Fibroblast of the aortic adventitia (primary cell): ENCODE data around the gene GJD3. TPM values are rescaled to one million over a fixed set of nuclear protein-coding genes. Genes with fewer than 3 reads are reported as not detected.
A peak's percentile ranks its signal among the peaks of the same experiment; 100 is the strongest.

Experiments
- DNase-seq: peaks from one replicate; pipeline ENCODE4 v3.0.0-alpha.2; 2010; ENCODE audit warnings: low read depth
- H3K4me3 ChIP-seq: 2 replicates; pipeline ENCODE4 v1.5.1; 2011; ENCODE audit warnings: low read depth, mild to moderate bottlenecking, control low read depth, low read length, moderate library complexity
- CTCF ChIP-seq: IDR thresholded peaks from 2 replicates; pipeline ENCODE4 v1.5.1; 2011; ENCODE audit warnings: mild to moderate bottlenecking, low read length, control low read depth, inconsistent platforms; ENCODE audit not compliant: insufficient read depth
- total RNA-seq: library from RNA; depleted of rRNA; stranded (reverse); fragments of >200 nt; gene quantifications from 2 replicates; pipeline ENCODE4 v1.2.3, GENCODE V29; 2012; ENCODE audit warnings: low replicate concordance

The GJD3 gene
- total RNA-seq, 1 donor: not detected

- H3K4me3 ChIP-seq: no peak overlapping the region
- peak; percentile 92 for TF ChIP-seq CTCF
- peak; percentile 45 for DNase-seq
Measured at GRCh38 chr17:40355123-40355803, 9.3 kb downstream of the GJD3 start.

GRCh38 chr17:40354221-40355122 is 10.1 kb downstream of the GJD3 start:
- TF ChIP-seq CTCF: no peak
- no peak overlapping the region for H3K4me3 ChIP-seq
- no peak for DNase-seq

GRCh38 chr17:40352779-40353394 is 11.7 kb downstream of the GJD3 start:
- TF ChIP-seq CTCF: no peak
- no peak for DNase-seq
- H3K4me3 ChIP-seq: no peak overlapping the region

GRCh38 chr17:40352237-40352778 is 12.2 kb downstream of the GJD3 start:
- no peak overlapping the region for H3K4me3 ChIP-seq
- no peak for DNase-seq
- no peak for TF ChIP-seq CTCF

- H3K4me3 ChIP-seq: no peak overlapping the region
- no peak for DNase-seq
- TF ChIP-seq CTCF: no peak
Measured at GRCh38 chr17:40351359-40352236, 12.9 kb downstream of the GJD3 start.

GRCh38 chr17:40350689-40351358 is 13.7 kb downstream of the GJD3 start:
- no peak overlapping the region for H3K4me3 ChIP-seq
- no peak for DNase-seq
- TF ChIP-seq CTCF: no peak
